GM12872 (cell line): ENCODE data around the gene ZNF536.

Experiments used
- CTCF ChIP-seq: IDR thresholded peaks from 3 replicates; pipeline ENCODE4 v1.5.1; 2011; ENCODE audit warnings: low read depth, mild to moderate bottlenecking, low read length, moderate library complexity; ENCODE audit not compliant: insufficient read depth

The ZNF536 gene

GRCh38 chr19:30522341-30522740 is 150.2 kb downstream of the ZNF536 start:
- TF ChIP-seq CTCF: no peak

GRCh38 chr19:30523791-30524190 is 151.6 kb downstream of the ZNF536 start:
- TF ChIP-seq CTCF: no peak

GRCh38 chr19:30525383-30525782 is 153.2 kb downstream of the ZNF536 start:
- no peak for TF ChIP-seq CTCF

GRCh38 chr19:30528919-30529318 is 156.7 kb downstream of the ZNF536 start:
- no peak for TF ChIP-seq CTCF

GRCh38 chr19:30529876-30530275 is 157.7 kb downstream of the ZNF536 start:
- TF ChIP-seq CTCF: no peak

- no peak for TF ChIP-seq CTCF
These were observed 158.6 kb downstream of the ZNF536 start for GRCh38 chr19:30530751-30531150.

DNA sequence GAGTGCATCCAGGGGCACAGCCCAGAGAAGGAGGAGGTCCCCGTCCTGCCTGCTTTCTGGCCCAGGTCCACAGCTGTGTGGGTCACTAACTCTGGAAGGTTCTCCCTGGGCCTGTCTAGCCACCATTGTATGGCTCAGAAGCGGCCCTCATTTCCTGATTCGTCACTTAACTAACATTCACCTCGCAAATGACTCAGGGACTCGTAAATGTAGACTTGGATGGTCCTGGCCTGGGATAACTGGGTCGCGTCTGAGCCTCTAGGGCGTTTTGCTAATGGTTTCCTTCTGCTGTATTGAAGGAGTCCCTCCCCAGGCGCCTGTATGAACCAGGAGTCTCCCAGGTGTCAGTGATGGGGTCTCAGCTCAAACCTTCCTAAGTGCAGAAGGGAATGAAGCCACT is 162.8 kb downstream of the ZNF536 start:
- no peak for TF ChIP-seq CTCF

GRCh38 chr19:30536975-30537374 is 164.8 kb downstream of the ZNF536 start:
- no peak for TF ChIP-seq CTCF
